KMS-11 (cell line): ENCODE measurements around the gene MPIG6B.
A peak's percentile ranks its signal among the peaks of the same experiment; 100 is the strongest.

ENCODE experiments used
- H2AFZ ChIP-seq: fragments of 200-600 bp; sonication (generic); 2 replicates; pipeline ENCODE4 v1.6.1; 2016; ENCODE audit warnings: antibody characterized with exemption, mixed run types, low read depth
- H3K27ac ChIP-seq: fragments of 200-600 bp; sonication (generic); 2 replicates; pipeline ENCODE4 v1.6.1; 2016; ENCODE audit warnings: mild to moderate bottlenecking, mixed run types
- H3K27me3 ChIP-seq: fragments of 200-600 bp; sonication (generic); 2 replicates; pipeline ENCODE4 v1.6.1; 2017; ENCODE audit warnings: mild to moderate bottlenecking, low read depth, mixed run types, moderate library complexity; ENCODE audit not compliant: insufficient read depth
- H3K36me3 ChIP-seq: fragments of 200-600 bp; sonication (generic); 2 replicates; pipeline ENCODE4 v1.6.1; 2017; ENCODE audit warnings: mild to moderate bottlenecking, mixed run types; ENCODE audit not compliant: insufficient read depth
- H3K4me1 ChIP-seq: fragments of 200-600 bp; sonication (generic); 2 replicates; pipeline ENCODE4 v1.6.1; 2016; ENCODE audit warnings: mild to moderate bottlenecking, low read depth, mixed run types; ENCODE audit not compliant: poor library complexity, severe bottlenecking
- H3K4me2 ChIP-seq: fragments of 200-600 bp; sonication (generic); 2 replicates; pipeline ENCODE4 v1.7.0; 2016; ENCODE audit warnings: mild to moderate bottlenecking, mixed run types
- H3K4me3 ChIP-seq: fragments of 200-600 bp; sonication (generic); IDR thresholded peaks from 2 replicates; pipeline ENCODE4 v1.6.1; 2017; ENCODE audit warnings: low read depth, low read length, mixed read lengths; ENCODE audit not compliant: insufficient read depth
- H3K79me2 ChIP-seq: fragments of 200-600 bp; sonication (generic); 2 replicates; pipeline ENCODE4 v1.6.1; 2016; ENCODE audit warnings: low read depth, mixed run types; ENCODE audit not compliant: insufficient read depth
- H3K9ac ChIP-seq: fragments of 200-600 bp; sonication (generic); 2 replicates; pipeline ENCODE4 v1.6.1; 2016; ENCODE audit warnings: mild to moderate bottlenecking, mixed run types
- H4K20me1 ChIP-seq: fragments of 200-600 bp; sonication (generic); 2 replicates; pipeline ENCODE4 v1.6.1; 2016; ENCODE audit warnings: mild to moderate bottlenecking, mixed run types; ENCODE audit not compliant: insufficient read depth
- CTCF ChIP-seq: fragments of 200-600 bp; sonication (generic); conservative IDR thresholded peaks from 2 replicates; pipeline ENCODE4 v1.6.1; 2017; ENCODE audit warnings: low read depth, mild to moderate bottlenecking, antibody characterized with exemption, low read length, moderate library complexity, mixed read lengths

Gene MPIG6B

GRCh38 chr6:31737315-31737990 is 14.3 kb downstream of the MPIG6B start:
- Histone ChIP-seq H3K36me3 (no peaks in the 10 kb centered on the region), H3K4me3 (no peak overlapping the region), H3K79me2 (peaks cover 51% of the 10 kb centered on the region), H3K4me1 (peaks cover 56% of the 10 kb centered on the region), H3K27ac (peak overlapping the region; percentile 100), H3K4me2 (peak overlapping the region; percentile 100), H2AFZ (no peak overlapping the region), H4K20me1 (no peaks in the 10 kb centered on the region), H3K27me3 (no peaks in the 10 kb centered on the region), H3K9ac (peak overlapping the region; percentile 81)
- TF ChIP-seq CTCF, result no peak

- no peaks in the 10 kb centered on the region for H3K27me3 ChIP-seq
- no peaks in the 10 kb centered on the region for H3K36me3 ChIP-seq
- peaks cover 50% of the 10 kb centered on the region for H3K79me2 ChIP-seq
- H4K20me1 ChIP-seq, result no peaks in the 10 kb centered on the region
- no peak overlapping the region for H3K4me3 ChIP-seq
- peak overlapping the region; percentile 100 for H3K4me2 ChIP-seq
- 0 out of 2 replicates have a peak, but pooled peaks have one; percentile 18 for TF ChIP-seq CTCF
- H3K4me1 ChIP-seq, result peaks cover 51% of the 10 kb centered on the region
- H3K27ac ChIP-seq, result peak overlapping the region; percentile 100
- peak overlapping the region; percentile 36; the same call in 1 of the 2 replicates for H2AFZ ChIP-seq
- H3K9ac ChIP-seq, result peak overlapping the region; percentile 81
Measured at GRCh38 chr6:31737991-31738979, 15.1 kb downstream of the MPIG6B start.

- H2AFZ ChIP-seq, result peak within 1 kb of the TSS; percentile 60
- H3K27me3 ChIP-seq, result no peaks in the 10 kb centered on the region
- peaks cover 35% of the 10 kb centered on the region for H3K79me2 ChIP-seq
Measured at GRCh38 chr6:31739639-31740396, 16.6 kb downstream of the MPIG6B start, which contains the start of gene MSH5. Gene MSH5, plus strand, starts transcription at chr6:31740005. Its CDS starts 462 bp downstream, at chr6:31740467.

More at GRCh38 chr6:31739639-31740396, 16.6 kb downstream of the MPIG6B start, which contains the start of gene MSH5:
- Histone ChIP-seq H3K4me1 (peaks cover 41% of the 10 kb centered on the region), H3K27ac (peak within 1 kb of the TSS; percentile 100), H3K9ac (peak within 1 kb of the TSS; percentile 100), H3K36me3 (no peaks in the 10 kb centered on the region), H3K4me2 (peak within 1 kb of the TSS; percentile 100), H3K4me3 (no peak within 1 kb of the TSS), H4K20me1 (no peaks in the 10 kb centered on the region)
- TF ChIP-seq CTCF, result no peak
